SK-N-MC (cell line): ENCODE results near the gene FREM1.

Experiments used
- EZH2 ChIP-seq: fragments of 200-600 bp; sonication (generic); IDR thresholded peaks from one replicate; pipeline ENCODE4 v1.6.1; 2017; ENCODE audit warnings: antibody characterized with exemption
- POLR2AphosphoS5 ChIP-seq: IDR thresholded peaks from 2 replicates; pipeline ENCODE4 v1.6.1; 2012; ENCODE audit warnings: mild to moderate bottlenecking, low read depth, low read length, borderline replicate concordance

GRCh38 chr9:14863402-14863801, 46.8 kb downstream of the FREM1 start:
- TF ChIP-seq EZH2, result no peak
- TF ChIP-seq POLR2AphosphoS5, result no peak
